ENCODE results near the gene G0S2. TPM values are rescaled to one million over a fixed set of nuclear protein-coding genes. Genes with fewer than 3 reads are reported as not detected.

The G0S2 gene
- total and polyA plus RNA-seq, 7 experiments from 2014 or later, result 0.39 to 128 (median 49.2) TPM; not detected in 3

DNA sequence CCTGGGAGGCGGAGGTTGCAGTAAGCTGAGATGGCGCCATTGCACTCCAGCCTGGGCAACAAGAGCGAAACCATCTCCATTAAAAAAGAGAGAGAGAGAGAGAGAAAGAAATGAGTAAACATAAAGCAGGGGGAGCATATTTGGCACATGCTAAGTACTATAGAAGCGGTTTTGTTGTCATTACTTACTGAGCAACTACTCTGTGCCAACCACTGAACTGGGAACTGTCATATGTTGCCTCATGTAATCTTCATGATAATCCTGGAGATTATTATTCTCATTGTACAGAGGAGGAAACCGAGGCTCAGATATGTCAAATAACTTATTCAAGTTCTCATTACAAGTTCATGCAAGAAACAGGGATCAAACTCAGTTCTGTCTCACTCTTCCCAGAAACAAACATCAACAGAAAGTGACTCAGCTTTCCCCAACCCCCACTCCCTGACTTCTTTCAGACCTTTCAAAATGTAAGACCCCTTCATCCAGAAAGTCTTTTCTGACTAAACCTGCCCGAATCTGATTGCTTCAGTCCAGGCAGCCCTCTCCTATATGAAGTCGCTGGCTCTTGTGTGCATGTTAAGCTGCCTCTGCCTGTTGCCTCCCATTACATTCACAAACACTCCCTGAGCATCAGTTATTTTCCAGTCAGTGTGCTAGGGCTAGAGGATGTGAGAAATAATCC is 46.5 kb upstream of the G0S2 start:
- Mint-ChIP-seq H3K27ac (peak overlapping the region in 1 of 9 donors; percentile 48), H3K4me3 (no peak overlapping the region), H3K27me3 (no peaks in the 10 kb centered on the region), H3K9me3 (no peaks in the 10 kb centered on the region), H3K36me3 (no peaks in the 10 kb centered on the region), H3K4me1 (peaks cover 0 to 14% (median 3%) of the 10 kb centered on the region in 7 donors)
- intact Hi-C loops (cut with micrococcal nuclease), result loop anchor here in 1 of 2 donors (1.0 kb wide), 1 partner anchor 65 kb away; no protein-coding TSS in a partner anchor
- H3K4me1 ChIP-seq (ENCODE audit: control insufficient read depth in 2 of 2, insufficient read depth in 2 of 2, low read length in 2 of 2), result no peaks in the 10 kb centered on the region
- ChIA-PET CTCF (interaction anchor here (0.9 kb wide), 1 partner anchor 24 kb away, joined by 3 read pairs; no protein-coding TSS in a partner anchor), POLR2A (no interaction called here)
- H3K36me3 ChIP-seq (ENCODE audit: control insufficient read depth in 2 of 3, insufficient read depth in 3 of 3, low read length in 3 of 3), result no peaks in the 10 kb centered on the region
- no peak overlapping the region for H3K4me3 ChIP-seq (ENCODE audit: low read length)
- ATAC-seq (no peak), DNase-seq (no peak)
- no peaks in the 10 kb centered on the region for H3K27me3 ChIP-seq (ENCODE audit: control insufficient read depth in 2 of 2, insufficient read depth in 2 of 2, low read length in 2 of 2)
- no peaks in the 10 kb centered on the region for H3K9me3 ChIP-seq (ENCODE audit: control insufficient read depth in 2 of 3, low read length in 3 of 3)
- H3K27ac ChIP-seq (ENCODE audit: low read depth, low read length), result no peak overlapping the region

DNA sequence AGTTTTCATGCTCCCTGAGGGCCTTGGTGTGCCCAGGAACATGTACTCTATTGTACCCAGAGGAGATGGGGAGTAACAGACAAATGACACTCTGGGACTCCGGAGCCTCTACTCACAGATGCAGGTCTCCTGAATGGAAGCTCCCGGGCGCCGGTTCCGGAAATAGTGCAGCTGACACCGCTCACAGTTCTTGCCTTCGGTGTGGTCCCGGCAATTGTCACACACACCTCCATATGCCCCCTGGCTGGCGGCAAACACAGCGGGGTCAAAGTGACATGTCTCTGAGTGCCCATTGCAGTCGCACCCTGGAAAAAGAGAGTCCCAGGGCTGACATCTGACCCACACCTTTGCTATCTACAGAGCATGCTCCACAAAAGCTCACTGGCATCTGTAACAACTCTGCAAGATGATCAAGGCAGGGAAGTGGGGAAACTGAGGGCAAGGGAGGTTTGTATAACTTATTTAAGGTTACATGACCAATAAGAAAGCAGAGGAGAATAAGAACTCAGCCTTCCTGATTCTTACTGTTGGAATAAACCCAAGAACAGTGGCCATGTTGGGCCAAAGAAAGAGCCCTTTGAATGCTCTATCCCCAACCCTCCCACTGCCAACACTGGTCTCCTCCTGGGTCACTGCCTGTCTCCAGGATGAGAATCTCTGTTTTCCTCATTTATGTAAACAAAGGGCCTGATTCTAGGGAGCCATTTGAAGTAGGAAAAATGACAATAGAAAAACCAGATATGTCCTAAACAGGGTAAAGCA is 45.4 kb upstream of the G0S2 start:
- ATAC-seq, result no peak
- Mint-ChIP-seq H3K4me1 (peaks cover 1 to 15% (median 2%) of the 10 kb centered on the region in 7 donors), H3K36me3 (peaks cover 0 to under 1% (median 0%) of the 10 kb centered on the region in 5 donors), H3K27ac (peak overlapping the region in 1 of 9 donors; percentile 48), H3K4me3 (no peak overlapping the region), H3K27me3 (no peaks in the 10 kb centered on the region), H3K9me3 (no peaks in the 10 kb centered on the region)
- Histone ChIP-seq H3K4me1 (ENCODE audit: control insufficient read depth in 2 of 2, insufficient read depth in 2 of 2, low read length in 2 of 2) (no peaks in the 10 kb centered on the region), H3K27ac (ENCODE audit: low read depth, low read length) (no peak overlapping the region), H3K27me3 (ENCODE audit: control insufficient read depth in 2 of 2, insufficient read depth in 2 of 2, low read length in 2 of 2) (no peaks in the 10 kb centered on the region), H3K4me3 (ENCODE audit: low read length) (no peak overlapping the region), H3K36me3 (ENCODE audit: control insufficient read depth in 2 of 3, insufficient read depth in 3 of 3, low read length in 3 of 3) (no peaks in the 10 kb centered on the region), H3K9me3 (ENCODE audit: control insufficient read depth in 2 of 3, low read length in 3 of 3) (no peaks in the 10 kb centered on the region)
- DNase-seq, result no peak
- intact Hi-C loops (cut with micrococcal nuclease), result no loop called here
- ChIA-PET CTCF (interaction anchor here (0.9 to 1.4 kb wide), 2 partner anchors 23 to 60 kb away, joined by 3 to 5 read pairs; no protein-coding TSS in a partner anchor), POLR2A (no interaction called here)

DNA sequence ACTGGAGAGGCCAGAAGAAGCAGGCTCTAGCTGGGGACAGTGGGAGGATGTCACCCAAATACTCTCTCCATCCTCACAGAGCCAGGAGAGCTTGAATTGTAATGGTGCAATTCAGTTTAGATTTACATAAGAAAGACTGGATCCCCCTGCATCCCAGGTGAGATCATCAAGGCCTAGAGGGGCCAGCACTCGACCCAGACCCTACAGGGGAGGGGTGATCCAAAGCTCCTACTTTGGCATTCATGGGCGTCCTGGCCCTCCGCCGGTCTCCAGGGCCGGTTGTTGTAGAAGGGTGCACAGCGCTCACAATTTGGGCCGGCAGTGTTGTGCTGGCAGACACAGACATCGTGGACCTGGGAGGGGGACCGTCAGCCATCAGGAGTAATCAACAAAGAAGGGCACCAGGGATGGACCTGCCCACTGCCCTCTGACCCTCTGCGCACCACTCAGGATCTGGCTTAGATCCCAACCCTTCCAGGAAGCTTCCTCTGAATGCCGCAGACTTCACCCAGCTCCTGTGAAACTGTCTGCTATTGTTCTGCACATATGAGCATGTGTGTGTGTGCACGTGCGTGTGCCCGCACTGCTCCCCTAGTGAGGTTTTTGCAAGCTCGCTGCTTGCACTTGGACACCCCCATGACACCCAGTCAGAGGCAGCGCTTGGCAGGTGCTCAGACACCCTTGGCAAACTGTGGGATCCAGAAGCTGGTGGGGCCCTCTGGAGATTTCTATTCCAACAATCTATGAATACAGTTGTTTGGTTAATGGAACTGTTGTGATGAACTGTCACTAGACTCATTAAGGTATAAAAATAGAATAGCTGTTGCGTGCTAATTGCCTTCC is 44.6 kb upstream of the G0S2 start:
- H3K4me3 ChIP-seq (ENCODE audit: low read length), result no peak overlapping the region
- no peaks in the 10 kb centered on the region for H3K27me3 Mint-ChIP-seq
- no peaks in the 10 kb centered on the region for H3K9me3 ChIP-seq (ENCODE audit: control insufficient read depth in 2 of 3, low read length in 3 of 3)
- H3K36me3 ChIP-seq (ENCODE audit: control insufficient read depth in 2 of 3, insufficient read depth in 3 of 3, low read length in 3 of 3), result no peaks in the 10 kb centered on the region
- DNase-seq (no peak), ATAC-seq (no peak)
- H3K27me3 ChIP-seq (ENCODE audit: control insufficient read depth in 2 of 2, insufficient read depth in 2 of 2, low read length in 2 of 2), result no peaks in the 10 kb centered on the region
- H3K4me3 Mint-ChIP-seq, result no peak overlapping the region
- H3K36me3 Mint-ChIP-seq, result peaks cover 0 to 2% (median 0%) of the 10 kb centered on the region in 5 donors
- CTCF ChIA-PET, result interaction anchor here (1.1 to 1.4 kb wide), 2 partner anchors 54 to 61 kb away, joined by 3 to 5 read pairs; no protein-coding TSS in a partner anchor
- intact Hi-C loops (cut with micrococcal nuclease), result no loop called here
- POLR2A ChIA-PET, result interaction anchor here (0.6 kb wide), 1 partner anchor 46 kb away, joined by 3 read pairs; no protein-coding TSS in a partner anchor
- no peak overlapping the region for H3K27ac ChIP-seq (ENCODE audit: low read depth, low read length)
- no peaks in the 10 kb centered on the region for H3K4me1 ChIP-seq (ENCODE audit: control insufficient read depth in 2 of 2, insufficient read depth in 2 of 2, low read length in 2 of 2)
- no peaks in the 10 kb centered on the region for H3K9me3 Mint-ChIP-seq
- H3K27ac Mint-ChIP-seq, result no peak overlapping the region
- H3K4me1 Mint-ChIP-seq, result peaks cover 6 to 20% (median 7%) of the 10 kb centered on the region in 7 donors

DNA sequence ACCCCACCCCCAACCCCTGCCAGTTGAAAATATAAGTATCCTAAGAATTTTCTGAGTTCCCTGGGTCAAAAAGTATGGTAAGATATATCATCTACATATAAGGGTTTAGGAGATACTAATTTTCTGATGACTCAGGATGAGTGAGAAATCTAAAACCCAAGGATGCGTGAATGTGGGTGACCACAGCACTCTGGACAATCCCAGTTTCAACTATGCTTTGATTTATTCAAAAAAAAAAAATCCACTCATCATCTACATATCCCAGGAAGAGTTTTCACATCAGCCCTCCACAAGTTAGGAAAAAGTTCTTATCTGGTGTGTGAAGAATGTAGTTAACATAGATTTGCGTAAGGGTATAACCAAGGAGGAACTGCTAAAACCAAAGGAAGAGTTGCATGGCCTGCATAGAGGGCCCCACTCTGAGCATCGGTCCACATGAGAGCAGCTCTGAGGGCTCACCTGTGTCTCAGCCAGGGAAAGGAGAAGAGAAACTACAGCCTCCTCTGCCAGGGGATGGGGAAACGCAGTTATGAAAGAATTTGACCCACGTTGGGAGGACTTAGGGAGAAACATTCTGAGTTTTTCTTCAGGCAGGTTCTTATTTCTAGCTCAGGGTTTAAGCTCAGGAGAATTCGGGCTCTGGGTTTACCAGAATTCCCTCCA is 41.7 kb upstream of the G0S2 start:
- H3K4me3 Mint-ChIP-seq, result no peak overlapping the region
- peaks cover 0 to 1% (median 0%) of the 10 kb centered on the region in 11 donors for H3K9me3 Mint-ChIP-seq
- Histone ChIP-seq H3K4me3 (ENCODE audit: low read length) (no peak overlapping the region), H3K36me3 (ENCODE audit: control insufficient read depth in 2 of 3, insufficient read depth in 3 of 3, low read length in 3 of 3) (no peaks in the 10 kb centered on the region), H3K4me1 (ENCODE audit: control insufficient read depth in 2 of 2, insufficient read depth in 2 of 2, low read length in 2 of 2) (no peaks in the 10 kb centered on the region), H3K27ac (ENCODE audit: low read depth, low read length) (no peak overlapping the region), H3K9me3 (ENCODE audit: control insufficient read depth in 2 of 3, low read length in 3 of 3) (no peaks in the 10 kb centered on the region), H3K27me3 (ENCODE audit: control insufficient read depth in 2 of 2, insufficient read depth in 2 of 2, low read length in 2 of 2) (no peaks in the 10 kb centered on the region)
- H3K36me3 Mint-ChIP-seq, result peaks cover 0 to 5% (median 0%) of the 10 kb centered on the region in 5 donors
- DNase-seq (no peak), ATAC-seq (no peak)
- no peak overlapping the region for H3K27ac Mint-ChIP-seq
- ChIA-PET POLR2A (no interaction called here), CTCF (no interaction called here)
- peaks cover 4 to 20% (median 8%) of the 10 kb centered on the region in 7 donors for H3K4me1 Mint-ChIP-seq
- no peaks in the 10 kb centered on the region for H3K27me3 Mint-ChIP-seq
- intact Hi-C loops (cut with micrococcal nuclease), result no loop called here

DNA sequence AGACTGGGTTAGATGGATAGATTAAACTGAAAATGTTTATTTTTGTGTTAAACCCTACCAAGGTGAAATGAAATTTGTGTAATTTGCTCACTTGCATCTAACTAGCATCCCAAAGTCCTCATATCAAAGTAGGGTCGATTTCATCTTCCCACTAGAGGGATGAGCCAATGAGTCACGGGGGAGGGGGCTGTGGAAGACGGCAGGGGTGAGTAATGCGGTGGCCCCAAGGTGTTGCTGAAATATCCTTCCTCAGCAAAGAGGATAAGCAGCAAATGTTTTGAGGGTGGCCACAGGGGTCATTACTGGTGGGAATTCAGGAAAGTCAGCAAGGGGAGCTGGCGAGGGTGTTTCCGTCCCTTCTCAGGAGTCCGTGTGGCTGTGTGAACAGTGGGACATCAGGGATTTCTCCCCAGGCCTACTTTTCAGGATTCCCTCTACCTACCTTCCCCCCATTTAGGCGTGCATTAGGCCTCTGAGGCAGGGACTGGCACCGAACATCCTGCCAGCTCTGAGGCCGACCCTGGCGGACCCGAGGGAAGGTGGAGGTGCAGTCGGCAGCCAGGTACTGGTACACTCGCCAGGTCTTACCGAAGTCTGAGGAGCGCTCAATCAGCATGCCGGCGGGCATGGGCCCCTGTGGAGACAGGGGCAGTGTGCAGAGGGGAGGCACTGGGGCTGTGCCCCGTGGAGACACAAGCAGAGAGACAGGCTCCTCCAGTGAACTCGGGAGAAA is 41.0 kb upstream of the G0S2 start:
- no peaks in the 10 kb centered on the region for H3K27me3 ChIP-seq (ENCODE audit: control insufficient read depth in 2 of 2, insufficient read depth in 2 of 2, low read length in 2 of 2)
- no peak overlapping the region for H3K4me3 ChIP-seq (ENCODE audit: low read length)
- no peak overlapping the region for H3K27ac Mint-ChIP-seq
- no peaks in the 10 kb centered on the region for H3K4me1 ChIP-seq (ENCODE audit: control insufficient read depth in 2 of 2, insufficient read depth in 2 of 2, low read length in 2 of 2)
- no peak overlapping the region for H3K4me3 Mint-ChIP-seq
- ChIA-PET CTCF (no interaction called here), POLR2A (no interaction called here)
- H3K27me3 Mint-ChIP-seq, result no peaks in the 10 kb centered on the region
- intact Hi-C loops (cut with micrococcal nuclease), result no loop called here
- H3K27ac ChIP-seq (ENCODE audit: low read depth, low read length), result no peak overlapping the region
- H3K36me3 Mint-ChIP-seq, result peaks cover 0 to 5% (median 0%) of the 10 kb centered on the region in 5 donors
- H3K4me1 Mint-ChIP-seq, result peaks cover 4 to 13% (median 8%) of the 10 kb centered on the region in 7 donors
- H3K9me3 ChIP-seq (ENCODE audit: control insufficient read depth in 2 of 3, low read length in 3 of 3), result no peaks in the 10 kb centered on the region
- ATAC-seq (no peak), DNase-seq (no peak)
- no peaks in the 10 kb centered on the region for H3K36me3 ChIP-seq (ENCODE audit: control insufficient read depth in 2 of 3, insufficient read depth in 3 of 3, low read length in 3 of 3)
- H3K9me3 Mint-ChIP-seq, result peaks cover 0 to 1% (median 0%) of the 10 kb centered on the region in 11 donors
